ENCODE measurements around the gene GPATCH2.

GPATCH2 gene

GRCh38 chr1:217574265-217574949 is 56.5 kb downstream of the GPATCH2 start:
- DNase-seq, result no peak

GRCh38 chr1:217569021-217569420 is 61.9 kb downstream of the GPATCH2 start:
- no peak for DNase-seq

- DNase-seq, result no peak
These were observed 62.7 kb downstream of the GPATCH2 start for GRCh38 chr1:217568200-217568599.

GRCh38 chr1:217564833-217565232 is 66.1 kb downstream of the GPATCH2 start:
- no peak for DNase-seq

- DNase-seq, result no peak
These were observed 66.7 kb downstream of the GPATCH2 start for GRCh38 chr1:217564207-217564606.

- no peak for DNase-seq
These were observed 67.7 kb downstream of the GPATCH2 start for GRCh38 chr1:217563179-217563578.

- no peak for DNase-seq
These were observed 68.5 kb downstream of the GPATCH2 start for GRCh38 chr1:217562229-217562878.

- DNase-seq, result no peak
These were observed 69.4 kb downstream of the GPATCH2 start for GRCh38 chr1:217561446-217561845.

- no peak for DNase-seq
These were observed 76.0 kb downstream of the GPATCH2 start for GRCh38 chr1:217554849-217555248.

- no peak for DNase-seq
These were observed 76.9 kb downstream of the GPATCH2 start for GRCh38 chr1:217553949-217554509.

- no peak for DNase-seq
These were observed 78.4 kb downstream of the GPATCH2 start for GRCh38 chr1:217552339-217552951.

- no peak for DNase-seq
These were observed 88.1 kb downstream of the GPATCH2 start for GRCh38 chr1:217542837-217543236.

GRCh38 chr1:217542136-217542777 is 88.6 kb downstream of the GPATCH2 start:
- no peak for DNase-seq

GRCh38 chr1:217540321-217540720 is 90.6 kb downstream of the GPATCH2 start:
- no peak for DNase-seq

GRCh38 chr1:217539510-217539909 is 91.4 kb downstream of the GPATCH2 start:
- no peak for DNase-seq

GRCh38 chr1:217535601-217536377 is 95.1 kb downstream of the GPATCH2 start:
- DNase-seq, result no peak

GRCh38 chr1:217534566-217534965 is 96.3 kb downstream of the GPATCH2 start:
- DNase-seq, result no peak

GRCh38 chr1:217528271-217528670 is 102.6 kb downstream of the GPATCH2 start:
- no peak for DNase-seq

- DNase-seq, result no peak
These were observed 103.7 kb downstream of the GPATCH2 start for GRCh38 chr1:217527151-217527550.

- no peak for DNase-seq
These were observed 104.3 kb downstream of the GPATCH2 start for GRCh38 chr1:217526636-217527035.

- no peak for DNase-seq
These were observed 105.0 kb downstream of the GPATCH2 start for GRCh38 chr1:217525773-217526490.

Data from CD4-positive, alpha-beta T cell treated with Interleukin-17A for 1 hour (primary cell).